ENCODE data around the gene GRM7.

Gene GRM7

GRCh38 chr3:7249493-7250076 is 388.7 kb downstream of the GRM7 start:
- no peak for DNase-seq

GRCh38 chr3:7254251-7254650 is 393.3 kb downstream of the GRM7 start:
- no peak for DNase-seq

DNA sequence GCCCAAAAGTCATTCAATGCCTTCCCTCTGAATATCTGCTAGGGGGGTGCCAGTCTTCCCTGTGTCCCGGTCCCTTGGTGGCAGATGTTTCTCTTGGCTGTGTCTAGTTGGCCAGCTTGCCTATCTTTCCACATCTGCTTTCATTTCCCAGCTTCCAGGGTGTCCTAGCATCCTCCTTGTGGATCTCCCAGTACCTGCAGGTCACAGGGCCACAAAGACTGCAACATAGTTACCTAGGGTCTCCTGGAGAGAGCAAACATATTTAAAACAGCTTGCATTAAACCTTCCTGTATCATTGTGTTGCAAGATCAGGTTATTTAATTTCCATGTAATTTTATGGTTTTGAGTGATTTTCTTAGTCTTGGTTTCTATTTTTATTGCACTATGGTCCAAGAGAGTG is 400.1 kb downstream of the GRM7 start:
- no peak for DNase-seq

GRCh38 chr3:7263347-7264195 is 402.7 kb downstream of the GRM7 start:
- no peak for DNase-seq

DNA sequence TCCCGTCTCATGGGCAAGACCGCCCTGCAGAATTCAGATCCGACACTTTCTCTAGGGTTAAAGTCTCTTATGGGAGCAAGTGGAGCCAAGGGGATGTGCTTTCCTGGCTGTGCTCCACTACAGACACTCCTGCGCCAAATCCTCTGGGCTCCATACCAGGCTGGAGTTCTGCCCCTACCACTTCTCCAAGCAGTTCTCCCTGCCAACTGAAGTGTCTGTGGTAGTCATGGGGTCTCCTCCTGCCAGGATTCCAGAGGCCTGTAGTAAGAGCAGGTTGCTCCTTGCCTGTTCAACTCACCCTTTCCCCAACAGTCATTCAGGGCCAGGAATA is 403.2 kb downstream of the GRM7 start:
- no peak for DNase-seq

DNA sequence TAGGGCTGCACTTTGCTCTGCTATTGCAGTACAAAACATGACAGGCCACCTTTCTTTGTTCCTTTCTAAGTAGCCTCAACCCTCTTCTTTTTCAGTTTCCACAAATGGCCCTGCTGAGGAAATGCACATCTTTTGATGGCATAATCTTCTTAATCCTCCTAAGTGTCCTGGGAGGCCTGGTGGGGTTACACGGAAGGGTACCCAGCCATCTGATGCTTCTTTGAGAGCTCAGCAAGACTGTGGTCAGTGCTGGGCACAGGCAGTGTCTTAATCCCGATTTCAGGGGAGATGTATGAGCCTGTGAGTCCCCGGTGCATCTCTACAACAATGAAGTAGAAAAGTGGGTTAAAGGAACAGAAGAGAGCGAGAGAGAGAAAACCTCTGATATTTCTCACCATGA is 404.8 kb downstream of the GRM7 start:
- DNase-seq: no peak

DNA sequence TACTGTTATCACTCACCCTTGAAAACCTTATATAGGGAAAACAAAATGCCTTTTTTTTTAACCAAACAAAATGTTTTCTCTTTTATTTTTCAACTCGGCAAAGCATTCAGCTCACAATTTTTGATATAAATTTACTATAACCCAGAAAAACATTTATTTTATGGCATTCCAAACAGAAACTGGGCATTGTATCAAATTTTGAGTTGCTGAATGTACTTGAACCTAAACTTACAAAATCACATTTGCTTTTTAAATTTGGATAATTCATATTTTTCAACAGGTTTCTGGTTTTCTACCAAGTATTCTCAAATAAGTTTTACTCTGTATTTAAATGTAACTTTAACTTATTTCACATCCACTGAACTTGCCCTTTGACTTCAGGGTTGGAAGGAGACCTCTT is 405.6 kb downstream of the GRM7 start:
- DNase-seq: no peak

- no peak for DNase-seq
Measured at GRCh38 chr3:7270731-7271130, 409.8 kb downstream of the GRM7 start.

DNA sequence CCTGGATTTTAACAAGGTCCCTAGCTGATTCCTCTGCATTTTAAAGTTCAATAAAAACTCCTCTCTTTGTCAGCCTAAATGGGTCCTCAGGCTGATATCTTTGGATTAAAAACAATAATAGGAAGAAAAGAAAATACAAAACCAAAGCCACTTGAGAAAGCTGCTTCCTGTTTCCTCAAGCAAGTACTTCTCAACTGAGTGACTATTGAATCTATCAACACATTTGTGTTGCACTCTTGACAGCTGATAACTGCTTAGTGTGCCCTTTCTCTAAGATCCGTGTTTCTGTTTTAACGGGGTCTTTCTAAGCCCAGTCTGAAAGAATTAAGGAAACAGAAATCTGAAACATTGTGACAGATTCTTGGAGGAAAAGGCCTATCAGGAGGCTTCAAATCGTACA is 410.7 kb downstream of the GRM7 start:
- no peak for DNase-seq

- DNase-seq: no peak
Measured at GRCh38 chr3:7272203-7272602, 411.3 kb downstream of the GRM7 start.

DNA sequence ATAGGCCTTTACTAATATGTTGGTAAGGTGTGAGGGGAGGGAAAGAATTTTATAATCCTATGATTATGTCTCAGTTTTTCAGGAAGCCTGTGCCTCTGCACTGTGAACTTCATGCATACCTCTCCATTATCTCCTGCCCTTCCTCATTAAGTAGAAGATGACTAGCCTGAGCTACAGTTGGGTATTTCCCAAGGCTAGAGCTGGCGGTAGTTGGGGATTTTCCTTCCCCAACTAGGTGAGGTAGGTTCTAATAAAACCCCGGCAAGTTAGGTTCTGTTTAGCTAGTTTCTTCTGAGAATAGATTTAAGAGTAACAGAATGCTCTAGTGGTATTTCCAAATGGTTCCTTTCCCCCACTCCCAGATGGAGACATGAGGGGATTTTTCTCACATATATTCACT is 414.5 kb downstream of the GRM7 start:
- no peak for DNase-seq

GRCh38 chr3:7280318-7280717 is 419.4 kb downstream of the GRM7 start:
- no peak for DNase-seq

DNA sequence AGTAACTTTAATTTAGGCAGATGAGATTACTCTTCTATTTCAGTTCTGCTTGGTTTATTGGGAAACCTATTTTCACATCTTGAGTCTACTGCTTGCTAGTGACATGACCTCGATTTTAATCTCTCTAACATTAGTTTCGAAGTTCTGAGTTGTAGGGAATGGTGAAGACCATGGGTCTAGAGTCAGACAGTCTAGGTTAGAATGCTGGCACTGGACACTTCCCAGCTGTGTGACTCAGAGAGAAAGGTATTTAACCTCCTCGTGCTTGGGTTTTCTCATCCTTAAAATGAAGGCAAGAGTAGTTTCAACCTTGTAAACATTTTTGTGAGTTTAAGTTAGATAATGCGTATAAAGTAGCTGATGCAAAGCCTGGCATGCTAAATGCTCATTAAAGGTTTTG is 422.1 kb downstream of the GRM7 start:
- DNase-seq: no peak

GRCh38 chr3:7285505-7285904 is 424.6 kb downstream of the GRM7 start:
- no peak for DNase-seq

- no peak for DNase-seq
Measured at GRCh38 chr3:7288133-7288532, 427.2 kb downstream of the GRM7 start.

DNA sequence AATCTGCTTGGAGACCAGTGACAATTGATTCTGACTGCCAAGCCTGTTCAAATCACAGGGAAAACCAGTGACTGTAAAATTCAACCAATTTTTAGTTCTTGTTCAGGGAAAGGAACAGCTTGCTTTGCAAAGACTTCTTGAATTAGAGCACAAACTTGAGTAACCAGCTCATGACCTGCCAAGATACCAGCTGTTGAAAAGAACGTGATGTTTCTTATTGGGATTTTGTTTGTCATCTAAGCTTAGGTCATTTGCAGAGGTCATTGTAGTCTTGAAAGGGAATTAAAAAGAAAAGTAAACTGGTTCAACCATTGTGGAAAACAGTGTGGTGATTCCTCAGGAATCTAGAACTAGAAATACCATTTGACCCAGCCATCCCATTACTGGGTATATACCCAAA is 428.2 kb downstream of the GRM7 start:
- DNase-seq: no peak

GRCh38 chr3:7290077-7290825 is 429.3 kb downstream of the GRM7 start:
- no peak for DNase-seq

- DNase-seq: no peak
Measured at GRCh38 chr3:7292362-7292761, 431.4 kb downstream of the GRM7 start.

- no peak for DNase-seq
Measured at GRCh38 chr3:7293286-7293685, 432.4 kb downstream of the GRM7 start.

GRCh38 chr3:7305561-7305960 is 444.6 kb downstream of the GRM7 start:
- DNase-seq: no peak

DNA sequence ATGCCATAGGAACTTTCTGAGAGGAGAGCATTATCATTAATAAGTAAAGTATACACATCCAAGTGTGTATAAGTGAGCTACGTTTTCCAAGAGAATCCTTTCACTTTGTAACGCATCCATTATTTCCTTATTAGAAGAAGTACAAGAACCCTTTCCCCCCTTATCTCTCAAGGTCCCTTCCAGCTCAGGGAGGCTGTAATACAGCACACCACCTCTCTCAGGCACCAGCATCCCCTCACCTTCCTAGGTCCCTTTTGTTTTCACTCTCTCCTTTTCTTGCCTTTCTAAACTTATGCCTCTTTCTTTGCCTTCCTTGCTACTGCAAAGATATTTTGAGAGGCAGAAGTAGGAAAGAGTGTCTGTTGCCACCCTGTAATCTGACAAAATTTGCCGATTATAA is 446.0 kb downstream of the GRM7 start:
- no peak for DNase-seq

- DNase-seq: no peak
Measured at GRCh38 chr3:7307410-7307809, 446.5 kb downstream of the GRM7 start.

- DNase-seq: no peak
Measured at GRCh38 chr3:7309641-7310102, 448.8 kb downstream of the GRM7 start.

DNA sequence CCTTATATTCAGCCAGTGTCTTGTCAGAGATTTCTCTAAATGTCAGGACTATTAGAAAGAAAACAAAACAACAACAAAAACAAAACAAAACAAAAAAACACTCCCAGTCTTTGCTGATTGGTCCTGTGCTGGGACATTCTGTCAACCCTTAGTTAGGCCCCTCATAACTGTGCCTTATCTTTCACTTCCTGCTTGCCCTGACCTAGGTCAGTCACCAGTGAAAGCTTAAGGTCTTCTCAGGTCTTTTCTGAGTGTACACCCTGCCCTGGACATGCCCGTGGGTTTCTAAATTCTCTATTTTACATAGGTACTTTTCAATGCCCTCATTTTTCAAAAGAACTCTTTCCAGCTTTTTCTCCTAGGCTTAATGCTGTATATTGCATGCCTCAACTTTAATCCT is 454.1 kb downstream of the GRM7 start:
- no peak for DNase-seq
